Activated T-cell treated with anti-CD3 and anti-CD28 coated beads, Interleukin-2, amount 50 U/mL, for 1 hour (primary cell): ENCODE results near the gene KCNS3.

Experiments used
- DNase-seq: peaks from one replicate; pipeline ENCODE4 v3.0.0-alpha.2; 2020

KCNS3 gene

DNA sequence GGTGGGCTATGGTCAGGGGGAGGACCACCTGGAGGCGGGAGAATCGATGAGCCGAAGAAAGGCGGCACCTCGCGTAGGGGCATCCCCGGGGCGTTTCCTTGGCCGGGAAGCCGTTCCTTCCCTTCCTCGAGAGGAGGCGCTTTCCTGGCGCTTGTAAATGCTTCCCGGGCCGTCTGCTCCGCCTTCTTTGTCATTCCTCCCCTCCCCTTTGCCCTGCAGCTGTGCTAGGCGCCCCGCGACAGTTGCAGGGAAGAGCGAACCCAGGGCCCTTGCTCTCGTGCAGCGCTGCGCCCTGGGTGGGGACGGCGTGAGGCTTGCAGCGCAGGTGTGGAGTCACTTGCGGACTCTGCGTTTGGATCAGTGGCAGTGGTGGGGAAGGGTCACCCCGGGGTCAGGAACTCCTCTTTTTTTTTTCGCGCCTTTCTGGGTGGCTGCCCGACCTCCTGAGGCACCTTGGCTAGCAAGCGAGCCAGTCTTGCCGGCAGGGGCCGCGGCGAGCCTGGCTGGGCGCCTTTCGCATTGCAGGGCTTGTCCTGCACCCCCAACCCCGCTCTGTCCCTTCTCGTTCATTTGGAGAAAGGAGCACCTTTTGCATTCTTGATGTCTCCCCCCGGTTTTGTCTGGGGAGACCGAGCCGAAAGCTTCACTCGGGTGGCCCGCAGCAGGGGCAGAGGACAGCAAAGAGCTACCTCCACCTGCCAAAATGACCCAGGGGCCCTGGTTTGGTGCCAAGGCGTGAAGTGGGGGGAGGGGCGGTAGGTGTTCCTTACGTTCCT, 858 bp downstream of the KCNS3 start:
- no peak for DNase-seq

DNA sequence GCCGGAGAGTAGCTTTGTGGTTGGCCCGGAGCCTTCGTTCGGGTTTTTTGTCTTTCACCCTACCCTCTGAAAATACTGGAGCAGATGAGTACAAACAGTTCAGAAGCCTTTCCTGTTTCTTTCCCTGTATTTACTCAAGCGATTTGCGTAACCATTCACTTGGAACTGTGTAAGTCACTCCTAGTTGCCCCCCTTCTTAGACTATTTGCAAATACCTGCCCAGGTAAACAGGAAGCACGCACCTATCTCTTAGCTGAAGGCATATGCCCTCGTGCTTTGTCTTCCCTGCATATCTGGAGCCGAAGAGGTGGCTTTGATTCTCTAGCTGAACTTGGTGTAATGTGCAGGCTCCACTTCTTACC, 1.4 kb downstream of the KCNS3 start:
- DNase-seq, result no peak

DNA sequence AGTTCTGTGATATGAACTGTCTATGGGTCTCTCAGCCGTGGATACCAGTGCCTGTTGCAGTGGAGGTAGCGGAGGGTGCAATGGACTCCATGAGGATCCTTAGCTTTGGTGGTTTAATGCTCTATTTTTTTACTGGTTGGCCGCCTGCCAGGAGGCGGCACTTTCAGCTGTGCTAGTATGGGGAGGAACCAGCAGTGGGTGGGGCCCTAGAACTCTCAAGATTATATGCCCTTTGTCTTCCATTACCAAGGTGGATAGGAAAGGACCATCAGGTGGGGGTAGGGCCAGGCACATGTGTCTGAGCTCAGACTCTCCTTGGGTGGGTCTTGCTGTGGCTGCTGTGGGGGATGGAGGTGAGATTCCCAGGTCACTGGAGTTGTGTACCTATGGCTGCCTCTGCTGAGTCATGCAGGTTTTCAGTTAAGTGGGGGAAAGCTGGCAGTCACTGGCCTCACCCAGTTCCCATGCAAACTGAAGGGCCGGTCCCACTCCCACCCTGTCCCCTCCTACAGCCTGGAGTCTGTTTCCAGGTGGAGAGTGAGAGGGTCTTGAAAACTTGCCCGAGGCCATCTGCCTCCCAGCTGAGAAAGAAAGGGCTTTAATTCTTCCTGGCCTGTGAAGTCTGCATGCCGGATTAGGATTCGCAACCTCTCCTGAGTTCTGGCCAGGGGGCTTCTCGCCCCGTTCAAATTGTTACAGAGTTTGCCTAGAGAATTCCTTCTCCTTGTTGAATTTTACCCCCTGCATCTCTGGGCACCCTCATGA, 14.5 kb downstream of the KCNS3 start:
- no peak for DNase-seq

DNA sequence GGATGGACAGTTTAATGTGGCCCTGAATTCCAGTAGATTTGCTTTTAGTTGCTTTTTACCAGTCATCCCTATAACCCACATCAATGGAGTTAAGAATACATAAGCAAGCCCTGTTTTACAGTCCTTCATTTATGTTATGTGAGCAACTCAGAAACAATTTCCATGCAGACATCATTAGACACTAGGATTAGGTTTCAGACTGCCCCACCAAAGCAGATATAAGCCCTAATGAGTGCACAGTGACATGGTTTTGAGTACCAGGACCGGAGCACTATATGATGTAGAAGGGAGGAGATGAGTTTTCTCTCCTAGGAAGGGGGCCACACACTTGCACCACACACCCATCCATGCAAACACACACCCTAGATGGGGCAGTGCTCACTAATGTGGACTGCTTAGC, 15.5 kb downstream of the KCNS3 start:
- DNase-seq, result no peak

DNA sequence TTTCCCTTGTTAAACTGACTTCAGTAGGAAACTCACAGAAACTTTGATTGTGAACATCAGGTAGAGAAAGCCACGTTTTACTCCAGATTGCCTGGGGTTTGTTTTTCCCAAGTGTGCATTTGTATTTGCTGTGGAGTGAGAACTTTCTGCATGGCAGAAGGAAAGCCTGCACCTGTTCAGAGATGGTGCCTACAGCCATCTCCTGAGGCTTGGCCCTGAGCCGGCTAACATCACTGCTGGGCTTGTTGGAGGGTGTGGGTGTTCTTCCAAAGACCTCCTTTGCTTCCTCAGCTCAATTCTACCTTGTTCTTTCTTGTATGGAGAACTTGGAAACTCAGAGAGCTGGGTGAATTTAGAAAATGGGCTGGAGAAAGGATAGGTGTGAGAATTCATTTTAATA, 16.1 kb downstream of the KCNS3 start:
- no peak for DNase-seq

DNA sequence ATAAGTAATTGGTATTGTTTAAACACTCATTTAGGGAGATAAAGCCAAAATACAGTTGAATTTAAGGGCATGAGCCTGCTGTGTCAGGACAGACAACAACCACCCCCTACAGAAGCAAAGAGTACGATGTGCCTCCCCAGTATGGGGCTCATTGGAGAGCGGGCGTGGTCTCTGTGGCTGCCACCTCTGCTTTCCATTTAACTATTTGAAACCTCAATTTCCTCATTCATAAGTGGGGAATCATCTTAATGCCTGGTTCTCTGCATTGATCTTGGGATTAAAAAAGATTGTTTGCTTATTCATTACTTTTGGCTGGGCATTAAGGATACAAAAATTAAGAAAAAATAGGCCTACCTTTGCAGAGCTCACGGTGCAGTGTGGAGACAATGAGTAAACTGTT, 21.4 kb downstream of the KCNS3 start:
- DNase-seq, result no peak

DNA sequence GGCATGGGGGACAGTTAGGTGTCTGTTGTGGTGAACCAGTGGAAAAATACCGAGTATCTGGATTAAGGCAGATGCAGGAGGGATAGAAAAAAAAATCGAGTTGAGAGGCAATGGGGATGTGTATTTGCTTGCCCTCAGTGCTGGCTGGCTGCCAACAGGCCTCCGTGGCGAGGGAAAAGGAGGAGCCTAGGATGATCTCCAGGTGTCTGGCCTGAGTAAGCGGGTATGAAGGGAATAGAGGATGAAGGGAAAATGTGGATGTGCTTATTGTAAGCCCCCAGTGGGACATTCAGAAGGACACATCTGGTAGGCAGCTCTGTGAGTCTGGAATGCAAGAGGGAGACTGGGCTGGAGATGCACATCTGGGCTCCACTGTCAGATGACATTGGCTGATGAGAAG, 22.8 kb downstream of the KCNS3 start:
- DNase-seq, result no peak

DNA sequence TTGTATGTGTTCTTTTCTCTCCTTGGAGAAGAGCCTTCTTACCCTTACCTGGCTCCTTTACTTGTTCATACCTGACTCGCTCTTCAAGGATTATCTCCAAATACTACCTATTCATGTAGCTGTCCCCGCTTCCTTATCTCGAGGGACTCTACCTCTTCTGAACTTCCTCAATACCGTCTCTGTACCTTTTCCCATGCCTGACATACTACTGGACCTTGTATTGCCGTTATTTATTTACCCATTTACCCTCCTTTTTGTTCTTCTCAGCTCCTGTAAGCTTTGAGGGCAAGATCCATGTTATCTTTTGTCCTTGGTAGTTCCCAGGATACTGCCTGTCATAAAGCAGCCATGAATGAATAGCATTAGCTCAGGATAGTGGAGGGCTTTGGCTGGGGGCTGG, 32.5 kb downstream of the KCNS3 start:
- DNase-seq, result no peak

DNA sequence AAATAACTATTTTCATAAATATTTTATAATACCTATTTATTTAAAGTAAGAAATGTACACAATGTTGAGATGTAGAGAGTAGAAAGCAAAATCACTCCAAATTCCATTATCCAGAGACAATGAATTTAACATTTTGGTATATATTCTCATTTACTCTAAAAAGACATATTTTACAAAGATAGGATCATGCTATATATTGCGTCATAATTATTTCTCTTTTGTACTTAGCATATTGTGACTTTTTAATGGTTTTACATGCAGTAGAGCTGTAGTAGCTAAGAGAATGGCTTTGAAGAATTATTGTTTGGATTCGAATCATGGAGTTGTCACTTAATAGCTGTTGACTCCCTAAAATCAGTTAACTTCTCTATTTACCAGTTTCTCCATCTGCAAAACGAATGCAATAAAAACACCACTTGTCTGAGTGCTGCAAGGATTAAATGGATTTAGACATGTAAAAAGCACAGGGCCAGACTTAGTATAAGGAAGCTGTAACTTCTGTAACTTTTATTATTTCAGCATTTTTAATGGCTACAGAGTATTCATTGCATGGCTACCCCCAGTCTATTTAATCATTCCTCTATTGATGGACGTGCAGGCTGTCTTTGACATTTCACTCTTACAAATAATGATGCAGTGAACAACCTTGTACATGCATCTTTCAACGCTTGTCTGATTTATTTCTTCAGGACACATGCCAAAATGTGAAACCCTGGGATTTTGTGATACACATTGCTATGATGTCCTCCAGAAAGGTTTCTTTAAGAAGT, 33.2 kb downstream of the KCNS3 start:
- DNase-seq, result no peak

DNA sequence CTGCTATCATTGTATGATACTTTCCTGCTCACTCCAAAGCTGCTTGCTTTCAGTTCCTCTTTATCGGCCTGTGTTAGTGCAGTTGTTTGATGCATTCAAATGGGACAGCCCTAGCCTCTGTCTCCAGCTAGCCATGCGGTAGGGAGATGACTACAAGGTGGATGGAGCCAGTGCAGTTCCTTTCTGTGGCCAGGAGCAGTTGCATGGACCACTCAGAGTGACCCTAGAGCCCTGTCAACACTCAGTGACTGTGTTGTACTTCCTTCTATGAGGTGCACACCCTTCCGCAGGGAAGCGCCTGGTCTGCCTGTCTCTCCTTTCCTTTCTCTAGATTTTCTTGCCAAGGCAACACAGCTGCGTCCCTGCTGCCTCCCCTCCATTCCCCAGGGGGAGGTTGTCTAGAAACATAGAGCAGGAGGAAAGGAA, 33.8 kb downstream of the KCNS3 start:
- DNase-seq, result no peak

DNA sequence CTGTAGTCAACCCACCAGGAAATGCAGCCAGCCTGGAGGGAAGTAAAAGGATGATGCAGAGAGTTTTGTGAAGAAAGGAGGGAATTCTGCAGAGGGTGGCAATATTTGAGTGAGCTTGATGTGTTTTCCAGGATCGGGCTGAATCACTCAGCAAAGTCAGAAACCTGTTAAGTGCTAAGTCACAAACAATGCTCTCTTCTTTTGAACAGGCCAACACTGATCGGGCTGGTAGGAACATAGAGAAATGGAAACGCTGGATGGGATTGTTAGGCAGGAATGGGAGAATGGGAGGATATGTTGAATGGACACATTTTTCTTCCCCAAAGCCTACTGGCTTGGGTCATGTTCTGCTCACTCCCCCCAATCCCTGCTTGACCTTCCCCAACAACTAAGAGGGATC, 36.6 kb downstream of the KCNS3 start:
- DNase-seq, result no peak

DNA sequence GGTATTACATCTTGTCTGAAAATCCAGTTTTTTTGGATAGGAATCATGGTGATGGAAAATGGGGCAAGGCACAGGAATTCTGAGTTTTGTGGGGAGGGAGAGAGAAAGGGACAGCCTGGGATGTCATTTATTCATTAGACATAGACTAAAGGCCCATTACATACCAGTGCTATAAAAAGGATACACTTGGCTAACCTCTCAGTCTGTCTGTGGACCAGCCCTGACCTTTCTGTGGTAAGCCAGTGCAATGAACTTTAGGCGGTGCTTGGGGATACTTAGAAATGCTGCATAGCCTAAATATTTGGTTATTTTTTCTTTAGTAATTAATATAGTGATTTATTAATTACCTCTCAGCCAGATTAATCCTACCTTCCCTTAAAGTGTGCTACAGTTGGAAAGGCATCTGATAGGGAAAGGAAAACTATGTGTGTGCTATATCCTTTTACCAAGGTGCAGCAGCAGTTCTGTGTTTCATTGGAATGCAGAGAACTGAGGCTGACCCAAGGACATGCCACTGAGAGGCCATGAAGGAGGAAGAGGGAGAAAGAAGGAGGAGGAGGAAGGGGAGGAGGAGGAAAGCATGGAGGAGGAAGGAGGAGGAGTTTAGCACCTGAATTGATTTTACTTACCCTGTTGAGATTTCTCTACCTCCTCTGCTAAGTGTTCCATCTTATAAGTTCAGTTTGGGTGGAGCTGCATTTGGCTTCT, 37.5 kb downstream of the KCNS3 start:
- DNase-seq, result no peak

DNA sequence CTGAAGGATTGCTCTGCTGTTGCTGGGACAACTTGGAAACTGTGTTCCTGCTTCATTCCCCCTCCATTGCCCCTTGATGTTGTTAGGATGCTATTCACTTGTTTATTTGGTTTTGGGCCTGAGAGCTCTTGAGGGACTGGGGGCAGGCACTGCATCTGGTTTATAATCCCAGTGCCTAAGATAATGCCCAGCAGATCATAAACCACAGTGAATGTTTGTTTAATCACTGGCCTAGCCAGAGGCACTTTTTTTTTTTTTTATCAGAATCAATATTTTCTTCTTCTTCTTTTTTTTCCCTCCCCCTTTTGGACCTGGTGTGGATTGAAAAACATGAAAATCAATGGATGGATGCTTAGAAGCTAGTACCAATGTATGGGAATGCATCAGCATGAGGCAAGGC, 38.1 kb downstream of the KCNS3 start:
- no peak for DNase-seq

DNA sequence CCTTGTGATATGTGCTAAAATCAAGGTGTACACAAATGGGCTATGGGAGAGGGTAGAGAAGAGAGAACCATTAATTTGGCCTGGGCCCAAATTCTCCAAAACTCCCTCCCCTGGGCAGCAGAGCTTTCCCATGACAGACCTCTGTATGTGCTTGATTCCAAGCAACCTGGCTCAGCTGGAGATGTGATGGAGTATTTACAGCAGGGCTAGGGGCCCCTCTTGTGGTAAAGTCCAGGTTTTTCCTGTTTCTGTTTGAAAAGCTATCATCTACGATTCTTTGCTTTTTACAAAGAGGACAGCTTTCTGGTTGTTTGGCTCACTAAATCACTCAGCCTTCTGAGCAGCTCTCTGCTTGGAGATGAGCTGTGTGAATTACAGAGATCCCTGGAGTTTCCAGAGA, 40.3 kb downstream of the KCNS3 start:
- no peak for DNase-seq

DNA sequence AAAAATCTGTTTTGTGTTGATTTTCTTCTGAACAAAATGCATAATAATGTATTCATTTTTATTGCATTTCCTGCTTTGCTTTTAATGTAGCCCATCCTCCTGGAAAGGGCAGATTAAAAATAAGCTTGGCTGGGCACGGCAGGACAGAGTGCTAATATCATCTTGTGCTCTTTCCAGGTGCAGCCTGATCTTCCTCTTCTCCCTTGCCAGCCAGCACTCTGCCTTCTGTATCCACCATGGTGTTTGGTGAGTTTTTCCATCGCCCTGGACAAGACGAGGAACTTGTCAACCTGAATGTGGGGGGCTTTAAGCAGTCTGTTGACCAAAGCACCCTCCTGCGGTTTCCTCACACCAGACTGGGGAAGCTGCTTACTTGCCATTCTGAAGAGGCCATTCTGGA, 52.3 kb downstream of the KCNS3 start:
- no peak for DNase-seq

DNA sequence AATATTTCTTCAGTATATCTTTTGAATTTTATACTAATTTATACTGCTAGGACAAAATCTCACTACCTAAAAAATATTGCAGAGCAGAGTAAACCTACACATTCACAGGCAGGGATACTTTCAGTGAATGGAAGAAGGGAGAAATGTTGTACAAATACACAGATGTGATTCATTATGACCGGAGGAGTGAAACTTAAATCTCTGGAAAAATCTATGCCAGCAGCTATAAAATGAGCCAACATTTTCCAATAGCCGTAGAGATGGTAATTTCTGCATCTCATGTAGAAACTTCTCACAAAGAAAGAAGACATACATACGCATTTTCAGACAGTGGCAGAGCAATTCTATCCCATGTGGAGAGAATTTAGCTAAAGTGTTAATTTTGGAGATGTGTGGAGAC, 54.8 kb downstream of the KCNS3 start:
- DNase-seq, result no peak

DNA sequence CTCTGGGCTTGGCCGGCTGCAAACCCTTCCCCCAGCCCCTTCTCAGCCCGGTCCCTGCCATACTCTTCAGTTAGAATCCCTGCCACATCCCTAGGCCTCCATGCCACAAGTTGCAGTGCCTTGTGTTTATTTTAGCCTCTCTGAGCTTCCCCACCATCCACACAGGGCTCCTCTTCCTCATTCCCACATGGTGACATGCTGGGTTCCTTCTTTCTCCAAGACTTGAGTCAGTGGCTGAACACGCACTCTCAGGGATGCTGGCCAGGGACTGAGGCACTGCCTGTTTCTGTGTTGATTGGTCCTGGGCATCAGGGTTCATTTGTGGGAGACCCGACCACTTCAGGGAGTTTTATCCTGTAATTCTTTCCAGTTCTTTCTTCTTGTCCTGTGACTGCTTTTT, 56.3 kb downstream of the KCNS3 start:
- no peak for DNase-seq

DNA sequence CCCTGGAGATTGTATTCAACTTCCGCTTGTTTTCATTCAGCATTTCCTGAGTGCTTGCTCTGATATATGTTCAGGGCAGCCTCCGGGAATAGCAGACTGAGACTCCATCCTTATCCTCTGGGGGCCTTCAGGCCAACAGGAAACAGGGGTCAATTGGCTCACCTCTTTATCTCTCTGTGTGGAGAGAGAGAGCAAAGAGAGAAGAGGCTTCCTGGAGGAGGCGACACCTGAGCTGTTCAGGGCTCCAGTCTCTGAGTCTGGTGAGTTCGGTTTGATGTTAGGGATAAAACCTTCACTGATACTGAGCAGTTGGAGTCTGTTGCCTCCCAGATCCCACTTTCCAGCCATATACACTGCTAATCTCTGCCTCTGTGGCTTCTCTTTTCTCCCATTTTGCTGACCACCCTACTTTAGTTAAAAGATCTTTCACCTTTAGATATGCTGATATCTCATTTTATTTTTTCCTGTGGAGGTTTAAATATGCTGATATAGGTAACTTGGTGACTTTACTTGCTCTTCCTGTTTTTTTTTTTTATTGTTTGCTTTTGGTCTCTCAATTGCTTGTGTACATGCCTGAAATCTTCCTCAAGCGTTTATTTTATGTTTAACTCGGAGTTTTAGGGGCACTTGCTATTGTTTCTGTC, 56.9 kb downstream of the KCNS3 start:
- DNase-seq, result no peak

DNA sequence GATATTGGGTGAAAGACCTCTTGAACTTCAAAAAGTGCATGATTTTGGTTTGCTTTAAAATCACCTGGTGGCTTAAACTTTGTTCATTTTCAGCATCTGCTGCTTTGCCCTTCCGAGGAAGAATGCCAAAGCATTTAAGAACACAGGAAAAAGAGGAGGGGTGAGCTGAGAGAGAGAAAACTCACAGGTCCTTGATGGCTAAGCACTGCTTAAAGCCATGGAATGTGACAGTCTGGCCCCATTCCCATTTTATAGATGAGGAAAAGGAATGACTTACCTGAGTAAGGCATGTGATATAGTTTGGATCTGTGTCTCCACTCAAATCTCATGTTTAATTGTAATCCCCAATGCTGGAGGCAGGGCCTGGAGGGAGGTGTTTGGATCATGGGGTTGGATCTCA, 58.1 kb downstream of the KCNS3 start:
- DNase-seq, result no peak

DNA sequence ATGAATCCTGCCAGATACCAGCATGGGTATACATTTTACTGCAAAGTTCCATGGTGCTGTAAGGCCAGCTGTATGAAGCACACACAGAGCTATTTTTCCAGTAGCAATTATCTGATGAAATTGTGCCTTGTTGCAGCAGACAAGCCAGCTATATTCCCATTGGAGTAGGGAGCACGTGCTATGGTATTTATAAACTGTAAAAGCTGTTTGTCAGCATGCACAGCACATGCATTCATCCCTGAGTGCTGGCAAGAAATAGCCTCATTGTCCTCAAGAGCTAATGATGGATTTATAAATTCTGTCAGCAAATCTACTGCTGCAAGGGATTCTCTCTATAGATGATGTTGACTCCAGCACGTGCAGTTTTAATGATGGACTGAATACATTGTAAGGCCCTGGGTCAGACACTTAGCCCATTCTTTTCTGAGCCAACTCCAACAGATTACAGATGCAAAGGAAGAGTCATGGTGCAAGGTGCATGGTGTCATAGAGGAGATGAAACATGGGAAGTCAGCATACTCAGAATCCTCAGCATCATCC, 61.7 kb downstream of the KCNS3 start:
- no peak for DNase-seq

DNA sequence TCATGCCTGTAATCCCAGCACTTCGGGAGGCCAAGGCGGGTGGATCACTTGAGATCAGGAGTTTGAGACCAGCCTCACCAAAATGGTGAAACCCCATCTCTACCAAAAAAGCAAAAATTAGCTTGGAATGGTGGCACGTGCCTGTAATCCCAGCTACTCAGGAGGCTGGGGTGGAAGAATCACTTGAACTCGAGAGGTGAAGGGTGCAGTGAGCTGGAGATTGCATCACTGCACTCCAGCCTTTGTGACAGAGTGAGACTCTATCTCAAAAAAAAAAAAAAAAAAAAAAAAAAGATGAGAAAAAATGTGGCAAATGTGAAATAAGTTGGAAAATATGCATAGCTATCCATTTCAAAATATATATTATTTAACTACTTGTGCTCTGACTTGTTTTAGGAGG, 65.0 kb downstream of the KCNS3 start:
- no peak for DNase-seq

DNA sequence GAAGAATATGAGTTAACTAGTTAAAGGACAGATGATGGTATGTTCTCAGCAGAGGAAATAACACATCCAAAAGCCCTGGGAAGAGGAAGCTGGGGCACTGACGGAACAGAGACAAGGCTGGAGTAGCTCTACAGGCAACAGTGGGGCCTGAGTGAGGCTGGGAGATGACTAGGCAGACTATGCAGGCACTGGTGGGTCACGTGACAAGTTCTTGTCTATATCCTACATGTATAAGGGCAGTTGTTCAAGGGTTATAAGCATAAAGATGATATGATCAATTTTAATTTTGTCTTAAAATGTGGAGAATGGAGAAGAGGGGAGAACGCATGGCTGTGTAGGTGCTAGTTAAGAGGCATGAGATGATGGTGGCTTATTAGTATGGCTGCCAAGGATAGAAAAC, 68.6 kb downstream of the KCNS3 start:
- DNase-seq, result no peak

DNA sequence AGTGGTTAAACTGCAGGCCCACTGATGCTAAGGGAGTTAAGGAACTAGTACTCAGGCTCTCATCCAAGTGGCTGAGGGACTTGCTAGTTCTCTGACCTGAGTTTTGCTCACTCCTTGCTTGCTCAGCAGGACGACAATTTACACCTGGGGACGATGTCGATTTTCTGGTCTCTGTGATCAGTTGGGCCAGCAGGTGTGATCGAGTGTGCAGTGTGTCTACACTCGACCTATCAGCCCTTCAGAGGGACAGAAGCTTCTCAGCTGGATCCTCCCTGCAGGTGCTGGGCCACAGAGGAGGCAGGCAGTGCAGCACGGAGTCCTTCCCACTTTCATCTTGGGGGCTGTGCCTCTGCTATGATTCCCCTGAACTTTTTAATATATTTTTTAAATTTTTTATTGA, 71.5 kb downstream of the KCNS3 start:
- no peak for DNase-seq
